ENCODE results near the gene CBLC.
A peak's percentile ranks its signal among the peaks of the same experiment; 100 is the strongest.
"Not testable (repeated sequence)": the region's sequence is repeated elsewhere in the genome, so short reads cannot be mapped to it uniquely, and the experiment has no call there.

Gene CBLC

DNA sequence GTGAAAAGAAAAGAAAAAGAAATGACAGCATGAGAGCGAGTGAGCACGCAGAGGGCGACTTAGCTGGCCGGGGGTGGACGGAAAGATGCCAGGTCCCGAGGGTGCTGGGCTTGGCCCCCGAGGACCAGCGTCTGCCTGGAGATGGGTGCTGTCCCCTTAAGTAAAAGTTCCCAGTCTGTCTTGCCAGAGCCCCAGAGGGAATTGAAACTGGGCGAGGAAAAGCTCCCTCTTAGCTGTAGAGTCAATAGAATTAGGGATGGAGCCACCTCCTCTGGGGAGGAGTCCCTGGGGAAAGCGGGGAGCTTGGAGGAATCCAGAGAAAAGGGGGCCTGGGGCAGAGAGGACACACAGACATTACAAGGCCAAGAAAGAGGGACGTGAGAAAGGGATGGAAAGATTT lies 44.5 kb downstream of the CBLC start:
- DNase-seq, result no peak

DNA sequence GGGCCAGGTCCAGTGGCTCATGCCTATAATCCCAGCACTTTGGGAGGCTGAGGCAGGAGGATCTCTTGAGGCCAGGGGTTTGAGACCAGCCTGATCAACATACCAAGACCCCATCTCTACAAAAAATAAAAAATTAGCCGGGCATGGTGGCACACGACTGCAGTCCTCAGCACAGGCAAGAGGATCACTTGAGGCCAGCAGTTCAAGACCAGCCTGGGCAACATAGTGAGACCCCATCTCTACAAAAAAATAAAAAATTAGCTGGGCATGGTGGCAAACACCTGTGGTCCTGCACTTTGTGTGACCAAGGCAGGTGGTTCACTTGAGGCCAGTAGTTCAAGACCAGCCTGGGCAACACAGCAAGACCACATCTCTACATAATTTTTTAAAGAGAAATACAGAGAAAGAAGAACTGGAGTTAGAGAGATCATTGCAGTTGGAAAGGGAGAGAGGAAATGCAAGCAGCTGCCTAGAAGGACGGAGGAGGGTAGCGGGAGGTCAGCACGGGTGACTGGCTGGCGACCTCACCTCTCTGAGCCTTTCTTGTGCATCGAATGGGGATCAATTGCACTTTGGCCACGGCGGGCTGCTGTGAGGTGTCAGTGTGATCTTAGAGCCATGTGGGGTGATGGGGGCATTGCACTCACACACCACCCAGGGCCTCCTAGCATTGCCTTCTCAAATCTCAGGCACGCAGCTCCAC lies 45.1 kb downstream of the CBLC start:
- DNase-seq, result no peak

DNA sequence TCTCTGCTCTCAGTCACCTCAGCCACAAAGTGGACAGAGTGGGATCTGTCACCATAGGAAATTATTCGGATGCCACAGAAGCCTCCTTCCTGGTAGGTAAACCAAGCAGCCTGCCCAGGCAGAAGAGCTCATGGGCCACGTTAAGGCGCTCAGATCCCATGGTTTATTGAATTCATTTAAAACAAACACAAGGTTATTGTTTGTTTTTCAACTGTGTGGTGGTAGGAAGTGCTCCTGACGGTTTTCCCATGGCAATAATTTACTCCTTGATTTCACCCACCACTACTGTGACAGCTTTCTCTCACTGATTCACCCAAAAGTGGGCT lies 45.6 kb downstream of the CBLC start:
- DNase-seq, result no peak

DNA sequence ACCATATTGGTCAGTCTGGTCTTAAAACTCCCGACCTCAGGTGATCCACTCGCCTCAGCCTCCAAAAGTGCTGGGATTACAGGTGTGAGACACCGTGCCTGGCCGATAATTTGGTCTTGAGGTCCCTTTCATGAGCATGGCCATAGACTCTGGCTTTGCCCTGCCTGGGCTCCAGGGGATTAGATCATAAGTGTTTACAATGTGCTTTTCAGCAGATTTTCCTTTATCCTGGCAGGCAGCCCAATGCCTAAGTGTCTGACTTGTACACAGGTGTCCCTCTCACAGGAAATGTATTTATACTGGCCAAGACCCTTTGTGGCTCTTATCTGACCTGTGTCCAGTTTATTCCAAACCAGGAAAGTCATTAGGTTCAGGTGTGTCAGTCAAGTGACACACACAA lies 47.1 kb downstream of the CBLC start:
- DNase-seq, result no peak

DNA sequence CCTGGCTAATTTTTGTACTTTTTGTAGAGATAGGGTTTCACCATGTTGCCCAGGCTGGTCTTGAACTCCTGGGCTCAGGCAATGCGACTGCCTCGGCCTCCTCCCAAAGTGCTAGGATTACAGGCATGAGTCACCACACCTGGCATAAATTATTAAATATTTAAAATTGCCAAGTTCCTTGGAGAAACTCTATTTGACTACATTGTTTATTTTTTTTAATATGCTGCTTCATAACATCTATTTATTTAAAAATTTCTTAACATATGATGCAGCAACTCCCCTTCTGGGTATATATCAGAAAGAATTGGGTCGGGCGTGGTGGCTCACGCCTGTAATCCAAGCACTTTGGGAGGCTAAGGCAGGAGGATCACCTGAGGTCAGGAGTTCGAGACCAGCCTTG lies 55.2 kb downstream of the CBLC start:
- DNase-seq, result not testable (repeated sequence)

DNA sequence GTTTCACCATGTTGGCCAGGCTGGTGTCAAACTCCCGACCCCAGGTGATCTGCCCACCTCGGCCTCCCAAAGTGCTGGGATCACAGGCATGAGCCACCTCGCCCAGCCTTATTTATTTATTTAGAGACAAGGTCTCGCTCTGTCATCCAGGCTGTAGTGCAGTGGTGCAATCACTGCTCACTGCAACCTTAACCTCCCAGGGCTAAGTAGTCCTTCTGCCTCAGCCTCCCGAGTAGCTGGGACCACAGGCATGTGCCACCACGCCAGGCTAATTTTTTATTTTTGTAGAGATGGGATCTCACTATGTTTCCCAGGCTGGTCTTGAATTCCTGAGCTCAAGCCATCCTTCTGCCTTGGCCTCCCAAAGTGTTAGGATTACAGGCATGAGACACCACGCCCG lies 56.7 kb downstream of the CBLC start:
- not testable (repeated sequence) for DNase-seq

DNA sequence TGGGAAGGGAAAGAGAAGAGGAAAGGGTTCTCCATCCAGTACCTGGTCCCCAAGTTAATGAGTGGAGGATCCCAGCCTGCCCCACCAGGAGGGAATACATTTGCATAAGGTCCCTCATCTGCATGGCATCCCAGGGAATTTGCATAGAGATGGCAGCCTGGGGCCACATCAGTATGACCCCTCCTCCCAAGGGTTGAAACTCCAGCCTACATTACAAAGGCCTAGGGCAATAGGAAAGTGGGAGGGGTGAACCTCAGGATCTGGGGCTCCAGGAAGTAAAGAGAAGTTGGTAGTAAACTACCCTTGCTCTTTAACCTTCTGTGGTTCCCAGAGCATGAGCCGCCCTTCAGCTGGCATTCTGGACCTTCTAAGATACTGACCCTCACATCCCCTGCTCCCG lies 61.6 kb downstream of the CBLC start:
- DNase-seq, result no peak

DNA sequence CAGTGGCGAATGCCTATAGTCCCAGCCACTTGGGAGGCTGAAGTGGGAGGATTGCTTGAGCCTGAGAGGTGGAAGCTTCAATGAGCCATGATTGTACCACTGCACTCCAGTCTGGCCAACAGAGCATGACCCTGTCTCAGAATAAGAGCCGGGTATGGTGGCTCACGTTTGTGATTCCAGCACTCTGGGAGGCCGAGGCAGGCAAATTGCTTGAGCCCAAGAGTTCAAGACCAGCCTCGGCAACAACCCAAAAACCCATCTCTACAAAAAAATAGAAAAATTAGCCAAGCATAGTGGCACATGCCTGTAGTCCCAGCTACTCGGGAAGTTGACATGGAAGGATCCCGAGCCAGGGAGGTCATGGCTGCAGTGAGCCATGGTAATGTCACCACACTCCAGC lies 63.1 kb downstream of the CBLC start:
- no peak for DNase-seq

DNA sequence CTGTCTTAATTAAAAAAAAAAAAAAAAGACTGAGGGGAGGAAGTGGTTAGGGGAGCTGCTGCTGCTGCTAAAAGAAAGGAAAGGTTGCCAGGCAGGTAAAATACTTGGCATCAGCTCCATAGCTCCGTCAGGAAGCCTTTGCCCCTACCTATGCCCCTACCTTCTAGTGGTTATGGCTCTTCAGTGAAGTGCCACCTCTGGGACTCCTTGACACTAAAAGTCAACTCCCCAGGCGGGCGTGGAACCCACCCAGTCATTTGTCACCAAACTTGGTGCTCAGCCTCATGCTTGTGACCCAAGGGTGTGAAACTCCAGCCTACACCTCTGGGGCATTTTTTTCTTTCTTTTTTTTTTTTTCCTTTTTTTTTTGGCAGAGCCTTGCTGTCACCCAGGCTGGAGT lies 63.5 kb downstream of the CBLC start:
- DNase-seq, result no peak

DNA sequence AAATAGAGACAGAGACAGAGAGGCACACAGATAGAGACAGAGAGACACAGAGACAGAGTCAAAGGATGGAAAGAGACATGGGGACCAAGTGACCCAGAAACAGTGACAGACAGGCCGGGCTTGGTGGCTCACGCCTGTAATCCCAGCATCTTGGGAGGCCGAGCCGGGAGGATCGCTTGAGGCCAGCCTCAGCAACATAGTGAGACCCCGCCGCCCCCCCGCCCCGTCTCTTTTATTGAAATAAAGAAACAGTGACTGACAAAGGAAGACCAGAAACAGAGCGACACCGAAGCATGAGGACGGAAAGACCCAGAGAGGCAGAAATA lies 67.6 kb downstream of the CBLC start:
- no peak for DNase-seq

DNA sequence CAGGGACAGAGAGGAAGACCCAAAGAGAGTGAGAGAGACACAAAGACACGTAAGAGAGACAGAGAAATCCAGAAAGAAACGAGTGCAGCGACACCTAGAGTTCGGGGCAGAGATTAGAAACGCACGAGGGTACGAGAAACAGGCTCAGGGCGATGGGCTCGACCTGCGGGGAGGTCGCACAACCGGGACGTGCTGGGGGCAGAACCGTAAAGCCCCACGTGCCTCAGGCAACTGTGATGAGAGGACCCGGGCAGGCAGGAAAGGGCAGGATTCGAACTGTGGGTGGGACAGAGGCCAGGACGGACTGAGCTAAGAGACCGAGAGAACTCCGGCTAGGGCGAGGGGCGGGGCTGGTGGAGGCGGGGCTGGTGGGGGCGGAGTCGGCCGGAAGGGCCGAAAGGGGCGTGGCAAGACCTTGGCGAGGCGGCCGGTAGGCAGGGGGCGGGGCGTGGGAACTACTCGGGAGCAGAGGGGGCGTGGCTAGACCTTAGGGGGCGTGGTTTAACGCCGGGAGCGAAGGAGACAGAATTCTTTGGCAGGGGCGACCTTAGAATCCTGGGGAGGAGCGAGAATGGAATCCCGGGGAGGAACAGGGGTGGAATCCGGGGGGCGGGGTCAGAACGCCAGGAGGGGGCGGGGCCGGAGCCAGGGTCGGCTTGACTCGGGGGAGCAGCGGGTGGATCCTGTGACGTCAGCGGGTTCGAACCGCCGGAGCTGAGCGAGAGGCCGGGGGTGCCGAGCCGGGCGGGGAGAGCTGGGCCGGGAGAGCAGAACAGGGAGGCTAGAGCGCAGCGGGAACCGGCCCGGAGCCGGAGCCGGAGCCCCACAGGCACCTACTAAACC lies 68.1 kb downstream of the CBLC start, which contains the start of gene NECTIN2:
Gene NECTIN2 (plus strand): TSS at position 686 of the 843 bp plus-strand sequence. CDS start 229 bp downstream, outside the sequence.
- DNase-seq, result peak; percentile 90

DNA sequence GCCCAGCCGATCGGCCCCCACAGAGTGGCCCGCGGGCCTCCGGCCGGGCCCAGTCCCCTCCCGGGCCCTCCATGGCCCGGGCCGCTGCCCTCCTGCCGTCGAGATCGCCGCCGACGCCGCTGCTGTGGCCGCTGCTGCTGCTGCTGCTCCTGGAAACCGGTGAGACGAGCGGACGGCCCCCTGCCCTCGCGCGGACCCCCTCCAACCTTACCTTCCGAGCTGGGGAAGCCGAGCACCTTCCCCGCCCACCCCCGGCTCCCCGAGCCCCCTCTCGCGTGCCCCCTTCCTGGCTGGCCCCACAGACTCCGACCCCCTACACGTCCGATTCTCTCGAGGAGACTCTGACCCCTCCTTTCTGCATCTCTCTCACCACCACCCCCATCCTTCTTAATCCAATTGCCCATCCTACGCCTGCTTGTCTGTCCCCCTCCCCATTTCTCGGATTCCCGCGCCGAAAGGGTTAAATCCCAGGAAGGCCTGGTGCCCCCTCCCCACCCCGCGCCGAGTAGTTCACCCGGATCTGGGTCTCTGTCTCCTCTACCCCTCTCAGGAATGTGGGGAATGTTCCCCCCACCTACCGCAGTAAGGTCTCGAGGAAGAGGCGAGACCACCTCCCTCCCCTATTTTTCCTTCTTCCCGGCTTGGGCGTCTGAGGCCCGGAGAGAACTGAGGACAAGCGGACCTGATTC lies 68.9 kb downstream of the CBLC start:
- no peak for DNase-seq

DNA sequence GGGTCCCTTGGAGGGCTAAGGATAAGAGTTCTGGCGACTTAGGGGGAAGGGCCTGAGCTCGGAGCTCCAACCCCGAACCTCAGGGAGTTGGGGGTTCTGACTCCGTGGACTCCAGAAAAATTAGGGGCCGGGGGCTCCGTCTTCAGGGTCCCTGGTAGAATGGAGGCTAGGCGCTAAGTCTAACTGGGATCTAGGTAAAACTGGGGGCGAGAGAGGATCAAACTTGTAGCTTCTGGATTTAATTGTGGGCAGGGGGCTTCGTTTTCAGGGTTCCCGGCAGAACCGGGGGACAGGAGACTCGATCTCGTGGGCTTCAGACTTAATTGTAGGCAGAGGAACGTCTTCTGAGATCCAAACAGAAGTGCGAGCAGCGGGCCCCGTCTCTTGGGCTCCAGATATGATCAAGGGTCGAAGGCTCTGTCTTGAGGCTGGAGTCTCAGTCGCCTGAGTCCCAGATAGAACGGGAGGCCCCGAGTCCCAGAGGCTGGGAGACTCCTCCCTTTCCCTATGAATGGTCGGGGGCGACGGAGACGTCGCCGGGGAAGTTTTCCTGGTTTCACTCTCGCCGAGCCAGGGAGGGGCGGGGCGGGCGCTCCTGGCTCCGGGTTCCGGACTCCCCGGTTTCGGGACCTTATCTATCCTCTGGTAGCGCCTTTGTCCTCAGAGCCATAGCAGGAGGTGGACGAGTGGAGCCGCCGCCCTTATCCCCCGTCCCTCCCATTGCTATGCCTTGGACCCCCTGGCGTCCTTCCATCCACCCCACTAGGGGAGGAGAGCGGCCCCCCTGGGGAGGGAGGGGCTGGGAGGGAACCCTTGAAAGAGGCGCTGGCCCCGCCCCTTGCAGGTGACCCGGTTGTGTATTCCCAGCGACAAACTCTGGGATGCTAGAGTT lies 69.7 kb downstream of the CBLC start:
- no peak for DNase-seq

DNA sequence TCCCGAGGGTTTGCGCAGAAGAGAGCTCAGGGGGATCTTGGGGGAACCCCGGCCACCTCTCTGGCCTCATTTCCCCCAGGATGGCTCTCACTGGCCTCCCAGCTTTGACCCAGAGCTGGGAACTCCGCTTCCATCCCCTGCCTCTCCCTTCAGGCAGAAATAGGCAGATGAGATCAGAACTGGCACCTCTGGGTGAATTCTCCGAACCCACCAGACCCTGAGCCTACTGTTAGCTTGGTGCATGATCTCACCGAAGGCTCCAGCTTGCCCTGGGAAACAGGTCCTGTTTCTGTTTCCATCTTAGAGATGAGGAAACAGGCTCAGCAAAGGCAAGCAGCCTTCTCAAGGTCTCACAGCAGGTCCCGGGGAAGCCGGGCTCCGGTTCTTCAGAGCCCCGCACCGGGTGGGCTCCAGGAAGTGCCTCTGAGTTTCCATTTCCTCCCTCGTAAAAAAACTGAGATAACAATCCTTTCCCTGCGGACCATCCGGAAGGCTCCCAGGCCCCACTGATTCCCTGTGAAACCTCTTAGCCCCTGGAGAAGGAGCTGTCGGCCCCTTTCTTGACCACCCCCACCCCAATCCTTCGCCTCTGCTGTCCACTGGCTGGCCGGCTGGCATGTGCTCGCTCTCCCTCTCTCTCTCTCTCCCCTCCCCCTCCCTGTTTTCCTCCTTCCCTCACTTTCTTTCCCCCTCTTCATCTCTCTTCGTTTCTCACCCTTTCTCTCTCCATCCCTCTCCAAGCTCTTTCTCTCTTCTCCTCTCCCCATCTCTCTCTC lies 70.5 kb downstream of the CBLC start:
- no peak for DNase-seq

DNA sequence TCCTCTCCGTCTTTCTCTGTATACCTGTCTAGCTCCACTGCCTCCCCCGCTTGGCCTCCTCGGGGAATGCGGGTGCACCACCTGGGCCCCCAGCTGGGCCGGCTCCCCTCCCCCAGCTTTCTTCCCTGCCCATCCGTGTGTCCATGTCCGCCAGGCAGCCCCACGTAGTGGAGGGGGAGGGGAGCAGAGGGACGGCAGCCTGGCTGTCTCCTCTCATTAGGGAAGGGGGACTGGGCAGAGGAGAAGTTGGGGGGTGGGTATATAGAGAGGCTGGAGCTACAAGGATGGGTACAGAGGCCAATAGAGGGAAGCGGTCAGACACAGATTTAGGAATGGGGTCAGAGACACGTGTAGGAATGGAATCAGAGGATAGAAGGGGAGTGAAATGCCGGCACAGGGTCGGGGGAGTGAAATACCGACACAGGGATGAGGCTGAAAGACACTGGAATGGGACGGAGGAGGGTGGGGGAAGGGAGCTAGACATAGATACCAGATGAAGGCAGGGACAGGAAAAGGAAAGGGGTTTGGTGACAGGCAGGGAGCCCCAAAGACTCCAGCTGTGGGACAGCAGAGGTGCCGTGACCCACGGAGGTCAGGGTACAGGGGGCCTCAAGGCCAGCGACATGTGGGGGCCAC lies 71.2 kb downstream of the CBLC start:
- DNase-seq, result no peak

Measured in DMS 273 treated with DMSO at 0.1 percent for 48 hours (cell line).